HEK293 (cell line): ENCODE data around the gene GGPS1.

Experiments
- GLIS1 ChIP-seq: fragments of 450-650 bp; formaldehyde crosslinking; IDR thresholded peaks from 2 replicates; pipeline ENCODE4 v1.5.1; 2016; ENCODE audit warnings: missing biosample characterization, missing genetic modification characterization
- KLF1 ChIP-seq: fragments of 450-650 bp; formaldehyde crosslinking; IDR thresholded peaks from 2 replicates; pipeline ENCODE4 v1.5.1; 2016; ENCODE audit warnings: missing biosample characterization, missing genetic modification characterization
- KLF8 ChIP-seq: fragments of 450-650 bp; formaldehyde crosslinking; IDR thresholded peaks from 2 replicates; pipeline ENCODE4 v1.5.1; 2016; ENCODE audit warnings: missing biosample characterization, missing genetic modification characterization
- PRDM10 ChIP-seq: fragments of 450-650 bp; formaldehyde crosslinking; IDR thresholded peaks from 2 replicates; pipeline ENCODE4 v1.5.1; 2016; ENCODE audit warnings: missing biosample characterization, missing genetic modification characterization
- SP3 ChIP-seq: fragments of 450-650 bp; formaldehyde crosslinking; IDR thresholded peaks from 2 replicates; pipeline ENCODE4 v1.5.1; 2016; ENCODE audit warnings: missing biosample characterization, missing genetic modification characterization
- TSHZ1 ChIP-seq: fragments of 450-650 bp; formaldehyde crosslinking; IDR thresholded peaks from 2 replicates; pipeline ENCODE4 v1.5.1; 2016; ENCODE audit warnings: missing biosample characterization, missing genetic modification characterization, borderline replicate concordance
- YY2 ChIP-seq: fragments of 450-650 bp; formaldehyde crosslinking; IDR thresholded peaks from 2 replicates; pipeline ENCODE4 v1.5.1; 2016; ENCODE audit warnings: missing biosample characterization, missing genetic modification characterization
- ZBTB10 ChIP-seq: fragments of 450-650 bp; formaldehyde crosslinking; IDR thresholded peaks from 2 replicates; pipeline ENCODE4 v1.5.1; 2016; ENCODE audit warnings: missing biosample characterization, missing genetic modification characterization
- ZBTB11 ChIP-seq: fragments of 450-650 bp; formaldehyde crosslinking; conservative IDR thresholded peaks from 2 replicates; pipeline ENCODE4 v1.5.1; 2016; ENCODE audit warnings: low read depth, missing biosample characterization, missing genetic modification characterization
- ZBTB26 ChIP-seq: fragments of 450-650 bp; formaldehyde crosslinking; optimal IDR thresholded peaks from 2 replicates; pipeline ENCODE3; 2016; ENCODE audit warnings: missing biosample characterization, mild to moderate bottlenecking, missing genetic modification characterization
- ZFP69B ChIP-seq: fragments of 450-650 bp; formaldehyde crosslinking; IDR thresholded peaks from 2 replicates; pipeline ENCODE4 v1.5.1; 2016; ENCODE audit warnings: missing biosample characterization, missing genetic modification characterization
- ZNF132 ChIP-seq: fragments of 450-650 bp; formaldehyde crosslinking; IDR thresholded peaks from 2 replicates; pipeline ENCODE4 v1.5.1; 2017; ENCODE audit warnings: missing biosample characterization, missing genetic modification characterization, borderline replicate concordance
- ZNF324 ChIP-seq: fragments of 450-650 bp; formaldehyde crosslinking; IDR thresholded peaks from 2 replicates; pipeline ENCODE4 v1.5.1; 2016; ENCODE audit warnings: missing biosample characterization, missing genetic modification characterization
- ZNF350 ChIP-seq: fragments of 450-650 bp; formaldehyde crosslinking; IDR thresholded peaks from 2 replicates; pipeline ENCODE4 v1.5.0; 2017; ENCODE audit warnings: missing biosample characterization, mild to moderate bottlenecking, missing genetic modification characterization
- ZNF423 ChIP-seq: fragments of 450-650 bp; formaldehyde crosslinking; IDR thresholded peaks from 2 replicates; pipeline ENCODE4 v1.5.1; 2016; ENCODE audit warnings: missing biosample characterization, missing genetic modification characterization
- ZNF433 ChIP-seq: fragments of 450-650 bp; formaldehyde crosslinking; IDR thresholded peaks from 2 replicates; pipeline ENCODE4 v1.5.1; 2016; ENCODE audit warnings: missing biosample characterization, missing genetic modification characterization, low read depth
- ZNF514 ChIP-seq: fragments of 450-650 bp; formaldehyde crosslinking; IDR thresholded peaks from 2 replicates; pipeline ENCODE4 v1.5.1; 2016; ENCODE audit warnings: missing biosample characterization, missing genetic modification characterization
- ZNF560 ChIP-seq: fragments of 450-650 bp; formaldehyde crosslinking; IDR thresholded peaks from 2 replicates; pipeline ENCODE4 v1.5.1; 2017; ENCODE audit warnings: missing biosample characterization, missing genetic modification characterization, borderline replicate concordance
- ZNF580 ChIP-seq: fragments of 450-650 bp; formaldehyde crosslinking; IDR thresholded peaks from 2 replicates; pipeline ENCODE4 v1.5.1; 2016; ENCODE audit warnings: missing biosample characterization, missing genetic modification characterization
- ZNF639 ChIP-seq: fragments of 450-650 bp; formaldehyde crosslinking; IDR thresholded peaks from 2 replicates; pipeline ENCODE4 v1.5.1; 2016; ENCODE audit warnings: missing biosample characterization, missing genetic modification characterization
- ZXDB ChIP-seq: fragments of 450-650 bp; formaldehyde crosslinking; IDR thresholded peaks from 2 replicates; pipeline ENCODE4 v1.5.1; 2016; ENCODE audit warnings: missing biosample characterization, missing genetic modification characterization

The GGPS1 gene

GRCh38 chr1:235367000-235367908, 38.9 kb downstream of the GGPS1 start, which contains the start of gene TBCE (continued):
- peak; percentile 66 for TF ChIP-seq ZBTB11 (tag by site-specific recombination)
- TF ChIP-seq GLIS1 (tag by site-specific recombination): peak; percentile 55; the same call in 1 of the 2 replicates
- TF ChIP-seq ZNF324: peak; percentile 64; the same call in 1 of the 2 replicates
- TF ChIP-seq ZNF433 (tag by site-specific recombination): 0 out of 2 replicates have a peak, but pooled peaks have one; percentile 3
- TF ChIP-seq TSHZ1 (tag by site-specific recombination): no peak
- TF ChIP-seq ZBTB26 (tag by site-specific recombination): peak; percentile 20
- TF ChIP-seq KLF8 (tag by site-specific recombination): peak; percentile 89
- TF ChIP-seq ZNF560 (tag by site-specific recombination): no peak
- TF ChIP-seq ZXDB (tag by site-specific recombination): peak; percentile 88
- peak; percentile 44; the same call in 1 of the 2 replicates for TF ChIP-seq KLF1 (tag by site-specific recombination)
- TF ChIP-seq SP3 (tag by site-specific recombination): peak; percentile 92
- TF ChIP-seq PRDM10 (tag by site-specific recombination): peak; percentile 98
- TF ChIP-seq YY2 (tag by site-specific recombination): no peak
- no peak for TF ChIP-seq ZNF350 (tag by site-specific recombination)
- no peak for TF ChIP-seq ZNF514 (tag by site-specific recombination)
- TF ChIP-seq ZBTB10 (tag by site-specific recombination): peak; percentile 55
- TF ChIP-seq ZNF639 (tag by site-specific recombination): peak; percentile 7; the same call in 1 of the 2 replicates
- TF ChIP-seq ZNF580 (tag by site-specific recombination): peak; percentile 30; the same call in 1 of the 2 replicates
- 0 out of 2 replicates have a peak, but pooled peaks have one; percentile 24 for TF ChIP-seq ZNF423
- peak; percentile 76 for TF ChIP-seq ZFP69B (tag by site-specific recombination)
- no peak for TF ChIP-seq ZNF132 (tag by site-specific recombination)
